WTC11 (cell line): Measurements from ENCODE around the gene SHKBP1.

Source experiments
- ATF2 ChIP-seq: sonication (generic); formaldehyde crosslinking; IDR thresholded peaks from 2 replicates; pipeline ENCODE4 v1.8.1; 2022; ENCODE audit warnings: low read depth, missing genetic modification reagents, borderline replicate concordance
- CREB1 ChIP-seq: sonication (generic); formaldehyde crosslinking; IDR thresholded peaks from 2 replicates; pipeline ENCODE4 v1.8.0; 2023; ENCODE audit warnings: mild to moderate bottlenecking, missing genetic modification reagents
- CTCF ChIP-seq: fragments of 200-600 bp; IDR thresholded peaks from 2 replicates; pipeline ENCODE4 v1.8.0; 2022; ENCODE audit warnings: antibody characterized with exemption
- E2F5 ChIP-seq: sonication (generic); formaldehyde crosslinking; IDR thresholded peaks from 2 replicates; pipeline ENCODE4 v1.8.1; 2022; ENCODE audit warnings: mild to moderate bottlenecking, moderate library complexity, missing genetic modification reagents
- NR3C1 ChIP-seq: sonication (generic); formaldehyde crosslinking; conservative IDR thresholded peaks from 2 replicates; pipeline ENCODE4 v1.8.1; 2023; ENCODE audit warnings: low read depth, mild to moderate bottlenecking, missing genetic modification reagents
- PRDM15 ChIP-seq: sonication (generic); formaldehyde crosslinking; IDR thresholded peaks from 2 replicates; pipeline ENCODE4 v1.8.0; 2022; ENCODE audit warnings: missing genetic modification reagents
- USF1 ChIP-seq: sonication (generic); formaldehyde crosslinking; IDR thresholded peaks from 2 replicates; pipeline ENCODE4 v1.8.0; 2022; ENCODE audit warnings: mild to moderate bottlenecking, missing genetic modification reagents
- ZBTB21 ChIP-seq: sonication (generic); formaldehyde crosslinking; IDR thresholded peaks from 2 replicates; pipeline ENCODE4 v1.8.1; 2023; ENCODE audit warnings: mild to moderate bottlenecking, missing genetic modification reagents, borderline replicate concordance

GRCh38 chr19:40571005-40571318 is 5.7 kb upstream of the SHKBP1 start:
- no peak for TF ChIP-seq CREB1 (CRISPR knock-in tag)
- TF ChIP-seq E2F5 (CRISPR knock-in tag) = no peak
- TF ChIP-seq USF1 (CRISPR knock-in tag) = no peak
- no peak for TF ChIP-seq PRDM15 (CRISPR knock-in tag)
- no peak for TF ChIP-seq ZBTB21 (CRISPR knock-in tag)
- TF ChIP-seq CTCF = no peak
- no peak for TF ChIP-seq NR3C1 (CRISPR knock-in tag)
- no peak for TF ChIP-seq ATF2 (CRISPR knock-in tag)
